Aorta (tissue), 5 donors: ENCODE results near the gene KRT7. TPM values are rescaled to one million over a fixed set of nuclear protein-coding genes. Genes with fewer than 3 reads are reported as not detected.

ENCODE experiments used
- ATAC-seq: fragments of 200-7000 bp; cut with Tn5 transposase; one replicate; pipeline ENCODE4 v1.9.1; 2022; ENCODE audit warnings: moderate library complexity; ENCODE audit not compliant: low FRiP score
- DNase-seq, 2 donors: peaks; one replicate each; pipeline ENCODE4 v3.0.0-alpha.2; 2020
- H3K27ac ChIP-seq, 2 donors: one replicate each; pipeline ENCODE4 v1.5.1; 2013; ENCODE audit warnings: low read length in 2 of 2, mild to moderate bottlenecking in 2 of 2, moderate library complexity in 2 of 2, control low read depth in 1 of 2, inconsistent platforms in 1 of 2, low read depth in 1 of 2
- H3K27me3 ChIP-seq, 2 donors: one replicate each; pipeline ENCODE4 v1.6.1; 2013; ENCODE audit warnings: control low read depth in 1 of 2, low read length in 1 of 2, mild to moderate bottlenecking in 1 of 2, moderate library complexity in 1 of 2; ENCODE audit not compliant: insufficient read depth in 2 of 2, control insufficient read depth in 1 of 2
- H3K36me3 ChIP-seq, 2 donors: one replicate each; pipeline ENCODE4 v1.6.1; 2013; ENCODE audit warnings: control low read depth in 1 of 2, low read length in 1 of 2, mild to moderate bottlenecking in 1 of 2; ENCODE audit not compliant: insufficient read depth in 2 of 2, control insufficient read depth in 1 of 2
- H3K4me1 ChIP-seq, 2 donors: one replicate each; pipeline ENCODE4 v1.6.1; 2013; ENCODE audit warnings: low read length in 2 of 2, control low read depth in 1 of 2, mild to moderate bottlenecking in 1 of 2, moderate library complexity in 1 of 2; ENCODE audit not compliant: insufficient read depth in 2 of 2, control insufficient read depth in 1 of 2
- H3K4me3 ChIP-seq, 2 donors: one replicate each; pipeline ENCODE4 v1.5.1; 2013; ENCODE audit warnings: low read length in 2 of 2, control low read depth in 1 of 2, mild to moderate bottlenecking in 1 of 2
- H3K9me3 ChIP-seq: one replicate; pipeline ENCODE4 v1.6.1; 2013; ENCODE audit warnings: mild to moderate bottlenecking, low read length; ENCODE audit not compliant: control insufficient read depth
- WGBS, 2 donors: extraction: QIAGEN DNeasy Blood & Tissue Kit; methylation state at CpG; one replicate each; pipeline ENCODE4 v1.1.7; 2013; 5-methylcytosine and 5-hydroxymethylcytosine counted together
- intact Hi-C, 2 donors: fragments of 100-400 bp; cut with DNase I; formaldehyde crosslinking; loops; one replicate each; pipeline versions ENCODE4 v1.14.2 to v1.15.0; 2022
- polyA plus RNA-seq, 2 donors: library from polyadenylated mRNA; stranded (reverse); fragments of 200-250 nt; gene quantifications; one replicate each; pipeline ENCODE4 v1.2.3, GENCODE V29; 2013
- total RNA-seq, 2 donors: library from RNA; stranded (reverse); fragmentation: NEBNext Ultra II Directional; extraction: Animal tissue kit (Norgen Biotek cat#: 25700); gene quantifications; one replicate each; pipeline ENCODE4 v1.2.1, GENCODE V29; 2021
- donor health status: healthy with polysubstance abuse.
- donor health status: Bipolar disorder and iron deficiency.
- donor health status: DM: no; HTN: no; CAD: no.
- donor health status: DM: no; HTN: no; CAD: no.
- donor health status: DM: yes; HTN: yes; CAD: no.

Gene KRT7
- total and polyA plus RNA-seq, 4 donors = 8.7 to 110 (median 50.0) TPM

- Histone ChIP-seq H3K4me1 (peaks cover 2% of the 10 kb centered on the region in 2 donors), H3K4me3 (no peak overlapping the region), H3K27ac (no peak overlapping the region), H3K36me3 (no peaks in the 10 kb centered on the region), H3K27me3 (no peaks in the 10 kb centered on the region), H3K9me3 (no peaks in the 10 kb centered on the region)
- WGBS, 2 donors = 94% methylated on average over 7 of the region's 7 CpGs
- no peak for ATAC-seq
- intact Hi-C loops = no loop called here
- no peak for DNase-seq
Observed at GRCh38 chr12:52188658-52189057, 44.4 kb upstream of the KRT7 start.

GRCh38 chr12:52189376-52190174 is 43.5 kb upstream of the KRT7 start:
- ATAC-seq (no peak), DNase-seq (no peak)
- Histone ChIP-seq H3K4me1 (peaks cover 2 to 4% of the 10 kb centered on the region in 2 donors), H3K9me3 (no peaks in the 10 kb centered on the region), H3K27ac (no peak overlapping the region), H3K36me3 (no peaks in the 10 kb centered on the region), H3K4me3 (no peak overlapping the region), H3K27me3 (no peaks in the 10 kb centered on the region)
- 29 to 43% methylated on average over 3 of the region's 3 CpGs for WGBS, 2 donors
- intact Hi-C loops = no loop called here

DNA sequence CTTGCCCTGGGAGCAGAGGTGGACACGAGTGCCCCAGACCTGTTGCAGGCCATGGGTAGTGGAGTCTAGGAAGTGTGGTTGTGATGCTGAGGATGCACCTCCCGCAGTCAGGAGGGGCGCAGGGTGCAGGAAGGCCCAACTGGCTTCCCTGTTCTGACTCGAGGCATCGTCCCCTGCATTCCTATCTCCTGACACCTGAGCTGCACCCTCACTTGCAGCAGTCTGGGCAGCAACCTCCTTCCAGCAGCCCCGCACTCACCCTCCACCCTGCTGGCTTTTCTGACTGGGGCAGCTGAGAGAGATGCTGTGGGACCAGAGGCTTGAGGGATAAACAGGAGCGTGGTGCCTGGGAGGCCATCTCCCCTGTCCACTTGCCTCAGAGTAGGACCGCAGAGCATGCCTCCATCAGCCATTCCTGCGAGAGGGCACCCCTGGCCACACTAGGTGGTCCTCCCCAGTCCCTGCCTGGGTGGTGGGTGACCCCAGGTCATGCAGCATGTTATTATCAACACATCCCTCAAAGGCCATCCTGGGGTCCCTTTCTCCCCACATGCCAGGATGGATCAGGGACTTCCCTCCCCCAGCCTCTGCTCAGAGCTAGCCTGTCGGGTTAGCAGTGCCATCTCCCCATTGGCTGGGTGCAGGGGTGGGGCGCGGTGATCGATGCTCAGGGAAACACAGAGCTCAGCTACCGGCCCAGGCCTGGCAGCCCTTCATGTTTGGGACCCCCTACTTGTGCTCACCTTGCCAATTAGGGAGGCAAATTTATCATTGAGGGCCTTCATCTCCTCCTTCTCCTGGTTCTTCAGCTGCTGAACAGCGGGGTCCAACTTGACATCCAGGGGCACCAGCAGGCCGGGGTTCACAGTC is 41.9 kb upstream of the KRT7 start:
- WGBS, 2 donors = 79 to 83% methylated on average over 16 of the region's 16 CpGs
- no peak for DNase-seq

GRCh38 chr12:52191841-52192791 is 40.9 kb upstream of the KRT7 start, which contains the start of gene KRT80:
TSS of gene KRT80 (minus strand) at chr12:52192014. CDS start at chr12:52191902, 112 bp downstream.
- DNase-seq (peak; percentile 96 to 98), ATAC-seq (peak; percentile 85)
- no peaks in the 10 kb centered on the region for H3K36me3 ChIP-seq
- 54 to 56% methylated on average over 20 of the region's 20 CpGs for WGBS, 2 donors
- H3K27me3 ChIP-seq = no peaks in the 10 kb centered on the region
- intact Hi-C loops = no loop called here
- H3K4me3 ChIP-seq = no peak within 1 kb of the TSS
- peaks cover 0 to 4% of the 10 kb centered on the region in 2 donors for H3K4me1 ChIP-seq
- peak within 1 kb of the TSS in 1 of 2 donors; percentile 34 for H3K27ac ChIP-seq
- H3K9me3 ChIP-seq = no peaks in the 10 kb centered on the region

More for the DNA sequence above, 41.9 kb upstream of the KRT7 start:
- H3K4me3 ChIP-seq = no peak overlapping the region
- H3K36me3 ChIP-seq = no peaks in the 10 kb centered on the region
- no peaks in the 10 kb centered on the region for H3K27me3 ChIP-seq
- ATAC-seq = no peak
- H3K27ac ChIP-seq = no peak overlapping the region
- intact Hi-C loops = no loop called here
- peaks cover 2 to 4% of the 10 kb centered on the region in 2 donors for H3K4me1 ChIP-seq
- no peaks in the 10 kb centered on the region for H3K9me3 ChIP-seq

DNA sequence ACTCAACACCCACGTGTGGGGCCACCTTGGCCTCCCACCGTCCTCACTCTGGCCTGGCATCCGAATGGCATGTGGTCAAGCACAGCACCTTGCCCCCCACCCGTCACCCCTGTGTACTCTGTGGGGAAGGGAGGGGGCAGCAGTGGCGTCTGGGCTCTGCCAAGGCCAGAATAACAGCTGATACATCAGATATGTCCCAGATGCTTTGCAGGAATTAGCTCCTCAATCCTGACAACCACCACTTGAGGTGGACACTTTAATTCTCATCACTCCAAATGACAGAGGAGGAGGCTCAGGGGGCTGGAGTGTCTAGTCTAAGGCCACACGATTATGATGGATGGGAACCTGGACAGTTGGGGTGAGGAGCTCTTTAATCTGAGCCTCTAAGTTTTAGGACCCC is 39.5 kb upstream of the KRT7 start:
- no peaks in the 10 kb centered on the region for H3K36me3 ChIP-seq
- intact Hi-C loops = no loop called here
- 72 to 73% methylated on average over 6 of the region's 6 CpGs for WGBS, 2 donors
- no peak overlapping the region for H3K4me3 ChIP-seq
- DNase-seq (no peak), ATAC-seq (no peak)
- peaks cover 0 to 4% of the 10 kb centered on the region in 2 donors for H3K4me1 ChIP-seq
- H3K9me3 ChIP-seq = no peaks in the 10 kb centered on the region
- no peaks in the 10 kb centered on the region for H3K27me3 ChIP-seq
- H3K27ac ChIP-seq = no peak overlapping the region

DNA sequence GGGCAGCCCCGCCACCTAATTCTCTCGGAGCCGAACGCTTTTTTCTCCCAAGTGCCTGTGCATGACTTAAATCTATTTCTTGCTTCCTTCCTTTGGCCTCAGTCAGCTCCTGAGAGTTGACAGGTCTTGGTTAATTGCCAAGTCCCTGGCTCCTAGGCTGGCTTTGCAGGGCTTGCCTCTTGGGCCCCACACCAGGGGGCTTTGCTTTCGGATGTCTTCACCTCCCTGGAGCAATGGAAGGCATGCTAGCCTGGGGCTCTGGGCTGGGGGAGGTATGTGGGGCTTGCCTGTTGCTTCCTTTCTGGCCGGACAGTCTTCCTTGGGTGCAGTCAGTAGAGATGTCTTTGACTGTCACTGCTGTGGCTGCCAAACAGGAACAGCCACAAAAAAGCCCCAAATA is 39.1 kb upstream of the KRT7 start:
- H3K27ac ChIP-seq = no peak overlapping the region
- peaks cover 0 to 4% of the 10 kb centered on the region in 2 donors for H3K4me1 ChIP-seq
- intact Hi-C loops = no loop called here
- no peaks in the 10 kb centered on the region for H3K9me3 ChIP-seq
- no peak overlapping the region for H3K4me3 ChIP-seq
- DNase-seq = no peak
- H3K27me3 ChIP-seq = no peaks in the 10 kb centered on the region
- H3K36me3 ChIP-seq = no peaks in the 10 kb centered on the region
- 19 to 25% methylated on average over 6 of the region's 6 CpGs for WGBS, 2 donors
- ATAC-seq = no peak

- H3K4me3 ChIP-seq = no peak overlapping the region
- 89 to 93% methylated on average over 8 of the region's 8 CpGs for WGBS, 2 donors
- peaks cover 0 to 4% of the 10 kb centered on the region in 2 donors for H3K4me1 ChIP-seq
- ATAC-seq = no peak
- intact Hi-C loops = no loop called here
- H3K27me3 ChIP-seq = no peaks in the 10 kb centered on the region
- no peak overlapping the region for H3K27ac ChIP-seq
- no peak for DNase-seq
- no peaks in the 10 kb centered on the region for H3K36me3 ChIP-seq
- no peaks in the 10 kb centered on the region for H3K9me3 ChIP-seq
Observed at GRCh38 chr12:52195065-52195730, 37.8 kb upstream of the KRT7 start.
